Right lobe of liver (tissue), 4 donors: ENCODE results near the gene CSTB.

Source experiments
- POLR2A ChIP-seq: fragments of 450-650 bp; IDR thresholded peaks from one replicate; pipeline ENCODE4 v1.6.1; 2017; ENCODE audit warnings: antibody characterized with exemption, mild to moderate bottlenecking
- TF ChIP-seq, protein P1 (sequence below), 4 donors: fragments of 200-600 bp in 3 of 4; fragments of 450-650 bp in 1 of 4; IDR thresholded peaks; one replicate each; pipeline versions ENCODE4 v1.5.1 to v1.8.0; 2016 to 2022; ENCODE audit warnings: antibody characterized with exemption in 4 of 4, mild to moderate bottlenecking in 2 of 4
- donor health status: DM: no; HTN: no; CAD: no.
- donor health status: DM: no; HTN: no; CAD: no.
- donor health status: DM: no; HTN: yes; CAD: no.

GRCh38 chr21:43766734-43767497, 9.2 kb downstream of the CSTB start:
- TF ChIP-seq, protein P1, sequence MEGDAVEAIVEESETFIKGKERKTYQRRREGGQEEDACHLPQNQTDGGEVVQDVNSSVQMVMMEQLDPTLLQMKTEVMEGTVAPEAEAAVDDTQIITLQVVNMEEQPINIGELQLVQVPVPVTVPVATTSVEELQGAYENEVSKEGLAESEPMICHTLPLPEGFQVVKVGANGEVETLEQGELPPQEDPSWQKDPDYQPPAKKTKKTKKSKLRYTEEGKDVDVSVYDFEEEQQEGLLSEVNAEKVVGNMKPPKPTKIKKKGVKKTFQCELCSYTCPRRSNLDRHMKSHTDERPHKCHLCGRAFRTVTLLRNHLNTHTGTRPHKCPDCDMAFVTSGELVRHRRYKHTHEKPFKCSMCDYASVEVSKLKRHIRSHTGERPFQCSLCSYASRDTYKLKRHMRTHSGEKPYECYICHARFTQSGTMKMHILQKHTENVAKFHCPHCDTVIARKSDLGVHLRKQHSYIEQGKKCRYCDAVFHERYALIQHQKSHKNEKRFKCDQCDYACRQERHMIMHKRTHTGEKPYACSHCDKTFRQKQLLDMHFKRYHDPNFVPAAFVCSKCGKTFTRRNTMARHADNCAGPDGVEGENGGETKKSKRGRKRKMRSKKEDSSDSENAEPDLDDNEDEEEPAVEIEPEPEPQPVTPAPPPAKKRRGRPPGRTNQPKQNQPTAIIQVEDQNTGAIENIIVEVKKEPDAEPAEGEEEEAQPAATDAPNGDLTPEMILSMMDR (IDR thresholded peaks at IDR 0.05): no peak
- no peak for TF ChIP-seq POLR2A
